Body of pancreas (tissue), 4 donors: ENCODE results near the gene HSP90AB1.

Experiments
- CTCF ChIP-seq, 7 experiments: fragments of 450-650 bp in 4 of 7; fragments of 200-600 bp in 3 of 7; sonication (generic) in 3 of 7; IDR thresholded peaks; one replicate each; pipeline ENCODE4 v1.5.1; 2016 to 2019; ENCODE audit warnings: antibody characterized with exemption in 7 of 7
- POLR2A ChIP-seq, 3 donors: fragments of 450-650 bp; IDR thresholded peaks; one replicate each; pipeline ENCODE4 v1.6.1; 2016; ENCODE audit warnings: antibody characterized with exemption in 3 of 3, mild to moderate bottlenecking in 2 of 3

GRCh38 chr6:44284867-44285266 lies 38.0 kb downstream of the HSP90AB1 start:
- TF ChIP-seq CTCF (IDR thresholded peaks at IDR 0.05) (no peak), POLR2A (IDR thresholded peaks at IDR 0.05) (no peak)
